HUES64 (cell line): ENCODE measurements around the gene SDK1.

Experiments used
- H3K27ac ChIP-seq: 2 replicates; pipeline ENCODE4 v1.7.0; 2013; ENCODE audit warnings: low read depth, low read length, inconsistent platforms
- H3K27me3 ChIP-seq: 2 replicates; pipeline ENCODE4 v1.6.1; 2013; ENCODE audit warnings: mild to moderate bottlenecking, low read length; ENCODE audit not compliant: insufficient read depth
- H3K36me3 ChIP-seq: 2 replicates; pipeline ENCODE4 v1.6.1; 2013; ENCODE audit warnings: mild to moderate bottlenecking, low read length; ENCODE audit not compliant: insufficient read depth
- H3K4me1 ChIP-seq: 2 replicates; pipeline ENCODE4 v1.6.1; 2013; ENCODE audit warnings: mild to moderate bottlenecking, low read length, moderate library complexity; ENCODE audit not compliant: insufficient read depth
- H3K4me3 ChIP-seq: 2 replicates; pipeline ENCODE4 v1.5.1; 2013; ENCODE audit warnings: mild to moderate bottlenecking, low read length, moderate library complexity
- H3K9ac ChIP-seq: 2 replicates; pipeline ENCODE4 v1.6.1; 2013; ENCODE audit warnings: mild to moderate bottlenecking, low read depth, low read length
- H3K9me3 ChIP-seq: 2 replicates; pipeline ENCODE4 v1.6.1; 2013; ENCODE audit warnings: low read depth, low read length; ENCODE audit not compliant: insufficient read depth
- WGBS: fragments of 150-250, 120-280 bp; methylation state at CpG from one replicate; pipeline ENCODE4 v1.1.7; 2013; ENCODE audit warnings: missing lambda C conversion rate; 5-methylcytosine and 5-hydroxymethylcytosine counted together

SDK1 gene

GRCh38 chr7:3760651-3761050, 459.6 kb downstream of the SDK1 start:
- Histone ChIP-seq H3K4me3 (no peak overlapping the region), H3K4me1 (no peaks in the 10 kb centered on the region), H3K9ac (no peak overlapping the region), H3K9me3 (no peaks in the 10 kb centered on the region), H3K27ac (no peak overlapping the region), H3K36me3 (no peaks in the 10 kb centered on the region), H3K27me3 (no peaks in the 10 kb centered on the region)
- 97% methylated on average over 5 of the region's 5 CpGs for WGBS

- WGBS, result 97% methylated on average over 11 of the region's 11 CpGs
- H3K4me3 ChIP-seq, result no peak overlapping the region
- no peaks in the 10 kb centered on the region for H3K9me3 ChIP-seq
- H3K27me3 ChIP-seq, result no peaks in the 10 kb centered on the region
- H3K9ac ChIP-seq, result no peak overlapping the region
- H3K27ac ChIP-seq, result no peak overlapping the region
- H3K36me3 ChIP-seq, result no peaks in the 10 kb centered on the region
- no peaks in the 10 kb centered on the region for H3K4me1 ChIP-seq
Observed at GRCh38 chr7:3762146-3762831, 461.2 kb downstream of the SDK1 start.

GRCh38 chr7:3767917-3768777, 467.1 kb downstream of the SDK1 start:
- Histone ChIP-seq H3K27ac (no peak overlapping the region), H3K9ac (no peak overlapping the region)
- WGBS, result 90% methylated on average over 9 of the region's 9 CpGs

GRCh38 chr7:3771906-3772305, 470.9 kb downstream of the SDK1 start:
- Histone ChIP-seq H3K9me3 (no peaks in the 10 kb centered on the region; the same call in 1 of the 2 replicates), H3K4me3 (no peak overlapping the region), H3K9ac (no peak overlapping the region), H3K27me3 (no peaks in the 10 kb centered on the region), H3K27ac (no peak overlapping the region), H3K4me1 (no peaks in the 10 kb centered on the region), H3K36me3 (no peaks in the 10 kb centered on the region)
- 100% methylated on average over 2 of the region's 3 CpGs for WGBS

More at GRCh38 chr7:3767917-3768777, 467.1 kb downstream of the SDK1 start:
- Histone ChIP-seq H3K4me3 (no peak overlapping the region), H3K36me3 (no peaks in the 10 kb centered on the region), H3K9me3 (no peaks in the 10 kb centered on the region; the same call in 1 of the 2 replicates), H3K27me3 (no peaks in the 10 kb centered on the region), H3K4me1 (no peaks in the 10 kb centered on the region)

- Histone ChIP-seq H3K9ac (no peak overlapping the region), H3K27me3 (no peaks in the 10 kb centered on the region), H3K36me3 (no peaks in the 10 kb centered on the region), H3K27ac (no peak overlapping the region), H3K4me1 (no peaks in the 10 kb centered on the region; the same call in 1 of the 2 replicates), H3K9me3 (peaks cover 17% of the 10 kb centered on the region), H3K4me3 (no peak overlapping the region)
- WGBS, result 94% methylated on average over 6 of the region's 8 CpGs
Observed at GRCh38 chr7:3778345-3778744, 477.3 kb downstream of the SDK1 start.

GRCh38 chr7:3780016-3780415, 479.0 kb downstream of the SDK1 start:
- WGBS, result 94% methylated on average over 2 of the region's 2 CpGs
- no peaks in the 10 kb centered on the region for H3K27me3 ChIP-seq
- H3K4me1 ChIP-seq, result no peaks in the 10 kb centered on the region; the same call in 1 of the 2 replicates
- H3K4me3 ChIP-seq, result no peak overlapping the region
- no peaks in the 10 kb centered on the region for H3K36me3 ChIP-seq
- H3K9me3 ChIP-seq, result peaks cover 17% of the 10 kb centered on the region
- H3K9ac ChIP-seq, result no peak overlapping the region
- H3K27ac ChIP-seq, result no peak overlapping the region

- WGBS, result 84% methylated on average over 2 of the region's 2 CpGs
- no peak overlapping the region for H3K9ac ChIP-seq
- no peaks in the 10 kb centered on the region for H3K27me3 ChIP-seq
- no peak overlapping the region for H3K4me3 ChIP-seq
- H3K9me3 ChIP-seq, result peaks cover 17% of the 10 kb centered on the region
- H3K27ac ChIP-seq, result no peak overlapping the region
- H3K36me3 ChIP-seq, result no peaks in the 10 kb centered on the region
- no peaks in the 10 kb centered on the region; the same call in 1 of the 2 replicates for H3K4me1 ChIP-seq
Observed at GRCh38 chr7:3780525-3780924, 479.5 kb downstream of the SDK1 start.

GRCh38 chr7:3781607-3782006, 480.6 kb downstream of the SDK1 start:
- 94% methylated on average over 1 of the region's 1 CpG for WGBS
- Histone ChIP-seq H3K27me3 (no peaks in the 10 kb centered on the region), H3K9me3 (peaks cover 17% of the 10 kb centered on the region), H3K4me3 (no peak overlapping the region), H3K9ac (no peak overlapping the region), H3K4me1 (no peaks in the 10 kb centered on the region; the same call in 1 of the 2 replicates), H3K36me3 (no peaks in the 10 kb centered on the region), H3K27ac (no peak overlapping the region)

- Histone ChIP-seq H3K36me3 (no peaks in the 10 kb centered on the region), H3K9me3 (no peaks in the 10 kb centered on the region), H3K27me3 (no peaks in the 10 kb centered on the region), H3K4me3 (no peak overlapping the region), H3K27ac (no peak overlapping the region), H3K9ac (no peak overlapping the region), H3K4me1 (no peaks in the 10 kb centered on the region)
- 90% methylated on average over 15 of the region's 15 CpGs for WGBS
Observed at GRCh38 chr7:3787717-3788264, 486.7 kb downstream of the SDK1 start.

- H3K4me1 ChIP-seq, result no peaks in the 10 kb centered on the region
- WGBS, result 99% methylated on average over 2 of the region's 2 CpGs
Observed at GRCh38 chr7:3790803-3791202, 489.8 kb downstream of the SDK1 start.

GRCh38 chr7:3791327-3791726, 490.3 kb downstream of the SDK1 start:
- Histone ChIP-seq H3K27ac (no peak overlapping the region), H3K4me1 (no peaks in the 10 kb centered on the region), H3K9me3 (no peaks in the 10 kb centered on the region), H3K4me3 (no peak overlapping the region), H3K36me3 (no peaks in the 10 kb centered on the region), H3K9ac (no peak overlapping the region), H3K27me3 (no peaks in the 10 kb centered on the region)
- WGBS, result 92% methylated on average over 9 of the region's 9 CpGs

More at GRCh38 chr7:3790803-3791202, 489.8 kb downstream of the SDK1 start:
- Histone ChIP-seq H3K27ac (no peak overlapping the region), H3K9ac (no peak overlapping the region), H3K9me3 (no peaks in the 10 kb centered on the region), H3K27me3 (no peaks in the 10 kb centered on the region), H3K36me3 (no peaks in the 10 kb centered on the region), H3K4me3 (no peak overlapping the region)
